GM12891 (cell line): Measurements from ENCODE around the gene GPRIN3.

Source experiments
- POLR2A ChIP-seq: IDR thresholded peaks from 2 replicates; pipeline ENCODE4 v1.6.1; 2011; ENCODE audit warnings: low read depth, low read length, control low read depth
- POLR2AphosphoS5 ChIP-seq: IDR thresholded peaks from 2 replicates; pipeline ENCODE4 v1.6.1; 2011; ENCODE audit warnings: low read depth, low read length, control low read depth

- TF ChIP-seq POLR2AphosphoS5 (no peak), POLR2A (no peak)
Measured at GRCh38 chr4:89300060-89300459, 7.5 kb downstream of the GPRIN3 start.
